GM19468 (cell line): Measurements from ENCODE around the gene KRTAP4-11.
"Not testable (repeated sequence)": the region's sequence is repeated elsewhere in the genome, so short reads cannot be mapped to it uniquely, and the experiment has no call there.

Source experiments
- ATAC-seq: cut with Tn5 transposase; IDR thresholded peaks from one replicate; pipeline ENCODE4 v1.9.1; 2021; ENCODE audit warnings: mild to moderate bottlenecking, moderate library complexity, moderate number of reproducible peaks; ENCODE audit not compliant: unreplicated experiment; ENCODE audit errors: extremely low read depth

KRTAP4-11 gene

DNA sequence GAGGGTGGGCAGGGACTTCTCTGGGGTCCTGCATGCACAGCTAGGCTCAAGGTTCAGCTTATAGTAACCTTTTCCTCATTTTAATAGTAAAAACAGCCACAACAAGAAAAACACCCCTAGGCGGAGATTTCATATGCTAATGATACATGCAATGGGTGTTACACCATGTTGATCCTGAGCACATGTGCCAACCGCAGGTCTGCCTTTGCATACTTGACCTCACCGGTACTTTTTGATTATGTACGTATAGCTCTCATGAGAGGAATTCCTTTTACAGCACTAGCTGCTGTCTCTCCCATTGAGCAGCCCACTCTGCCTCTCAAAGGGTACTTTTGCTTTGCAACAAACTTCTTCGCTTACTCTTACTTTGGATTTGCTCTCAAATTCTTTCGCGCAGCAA is 22.1 kb downstream of the KRTAP4-11 start:
- no peak for ATAC-seq

DNA sequence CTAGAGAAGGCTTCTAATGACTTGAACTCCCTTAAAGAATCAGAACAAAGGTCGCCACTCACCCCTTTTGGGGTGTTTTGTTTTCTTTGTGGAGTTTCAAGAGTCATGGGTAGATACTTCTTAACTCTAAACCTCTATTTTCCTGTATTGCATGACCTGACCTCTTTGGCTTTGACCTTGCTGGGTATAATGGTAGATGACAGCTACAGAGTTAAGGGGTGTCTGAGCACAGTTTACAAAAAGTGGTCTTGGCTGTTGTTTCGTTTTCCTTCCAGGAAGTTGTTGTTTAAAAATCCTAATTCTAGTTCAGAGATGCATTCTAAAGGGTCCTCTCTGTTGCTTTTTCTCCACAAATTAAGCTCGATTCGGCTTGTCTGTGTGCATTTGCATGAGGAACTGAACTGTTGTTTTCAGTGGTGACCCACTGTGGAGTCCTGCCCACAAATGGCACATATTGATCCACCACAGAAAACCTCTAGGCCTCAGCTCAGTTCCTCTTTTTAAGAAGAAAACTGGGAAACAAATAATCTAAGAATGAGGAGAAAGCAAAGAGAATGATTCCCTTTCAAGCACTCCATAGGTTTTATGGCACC is 29.3 kb downstream of the KRTAP4-11 start:
- not testable (repeated sequence) for ATAC-seq

DNA sequence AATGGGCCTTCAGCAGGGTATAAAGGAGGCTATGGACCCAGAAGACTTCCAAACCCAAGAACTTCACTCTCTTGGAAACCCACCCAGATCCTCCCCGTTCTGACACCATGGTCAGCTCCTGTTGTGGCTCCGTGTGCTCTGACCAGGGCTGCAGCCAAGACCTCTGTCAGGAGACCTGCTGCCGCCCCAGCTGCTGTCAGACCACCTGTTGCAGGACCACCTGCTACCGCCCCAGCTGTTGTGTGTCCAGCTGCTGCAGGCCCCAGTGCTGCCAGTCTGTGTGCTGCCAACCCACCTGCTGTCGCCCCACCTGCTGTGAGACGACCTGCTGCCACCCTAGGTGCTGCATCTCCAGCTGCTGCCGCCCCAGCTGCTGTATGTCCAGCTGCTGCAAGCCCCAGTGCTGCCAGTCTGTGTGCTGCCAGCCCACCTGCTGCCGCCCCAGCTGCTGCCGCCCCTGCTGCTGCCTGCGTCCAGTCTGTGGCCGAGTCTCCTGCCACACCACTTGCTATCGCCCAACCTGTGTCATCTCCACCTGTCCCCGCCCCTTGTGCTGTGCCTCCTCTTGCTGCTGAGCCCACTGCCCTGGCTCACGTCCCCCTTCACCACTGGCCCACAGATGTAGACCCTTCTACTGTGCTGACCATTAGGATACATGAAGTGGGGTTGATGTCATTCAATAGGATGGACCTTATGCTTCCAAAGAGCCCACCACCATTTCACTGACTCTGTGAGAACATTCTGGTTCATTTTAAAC is 33.9 kb downstream of the KRTAP4-11 start, which contains the start of gene KRTAP4-7:
TSS of gene KRTAP4-7 (plus strand) at position 51 of the 757 bp plus-strand sequence. CDS start at position 108, 57 bp downstream.
- ATAC-seq: not testable (repeated sequence)

DNA sequence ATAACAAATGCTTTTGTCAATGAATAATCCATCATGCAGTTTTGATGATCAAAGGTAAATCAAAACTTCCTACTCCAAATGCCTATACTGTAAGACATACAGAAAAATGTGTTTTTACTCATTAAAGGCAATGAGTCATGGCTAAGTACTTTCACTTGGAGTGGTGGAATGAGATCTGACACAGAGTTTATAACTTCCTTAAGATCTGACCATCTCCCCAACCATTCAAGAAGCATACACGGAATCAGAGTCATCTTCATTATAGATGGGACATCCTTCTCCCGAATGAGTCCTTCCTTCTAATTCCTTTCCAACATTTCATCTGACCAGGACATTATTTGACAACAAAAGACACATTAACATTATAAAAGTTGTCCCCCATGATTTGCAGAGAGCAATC is 34.7 kb downstream of the KRTAP4-11 start:
- not testable (repeated sequence) for ATAC-seq

DNA sequence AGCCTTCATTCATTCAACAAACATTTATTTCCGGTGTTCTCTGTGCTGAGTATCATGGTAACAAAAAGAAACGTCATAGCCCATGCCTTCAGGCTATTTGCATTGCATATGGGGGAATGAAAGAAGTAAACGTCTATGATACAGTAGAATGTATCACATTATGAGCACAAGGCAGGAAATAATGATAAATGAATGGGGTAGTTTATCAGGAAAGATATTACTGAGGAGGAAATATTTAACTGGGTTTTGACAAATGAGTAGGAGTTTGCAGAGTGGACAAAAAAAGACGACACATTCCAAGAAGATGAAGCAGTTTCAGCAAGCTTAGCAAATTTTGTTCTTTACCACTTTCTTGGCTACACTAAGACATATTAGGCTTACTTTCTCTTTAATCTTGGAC is 35.5 kb downstream of the KRTAP4-11 start:
- ATAC-seq: no peak

DNA sequence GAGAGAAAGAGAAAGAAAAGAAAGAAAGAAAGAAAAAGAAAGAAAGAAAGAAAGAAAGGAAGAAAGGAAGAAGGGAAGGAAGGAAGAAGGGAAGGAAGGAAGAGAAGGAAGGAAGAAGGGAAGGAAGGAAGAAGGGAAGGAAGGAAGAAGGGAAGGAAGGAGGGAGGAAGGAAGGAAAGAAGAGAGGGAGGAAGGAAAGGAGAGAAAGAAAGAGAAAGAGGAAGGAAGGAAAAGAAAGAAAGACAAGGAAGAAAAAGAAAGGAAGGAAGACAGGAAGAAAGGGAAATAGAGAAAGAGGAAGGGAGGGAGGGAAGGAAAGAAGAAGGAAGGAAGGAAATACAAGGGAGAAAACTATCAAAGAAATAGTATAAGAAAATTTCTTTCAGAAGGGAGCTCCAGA is 41.4 kb downstream of the KRTAP4-11 start:
- ATAC-seq: no peak

DNA sequence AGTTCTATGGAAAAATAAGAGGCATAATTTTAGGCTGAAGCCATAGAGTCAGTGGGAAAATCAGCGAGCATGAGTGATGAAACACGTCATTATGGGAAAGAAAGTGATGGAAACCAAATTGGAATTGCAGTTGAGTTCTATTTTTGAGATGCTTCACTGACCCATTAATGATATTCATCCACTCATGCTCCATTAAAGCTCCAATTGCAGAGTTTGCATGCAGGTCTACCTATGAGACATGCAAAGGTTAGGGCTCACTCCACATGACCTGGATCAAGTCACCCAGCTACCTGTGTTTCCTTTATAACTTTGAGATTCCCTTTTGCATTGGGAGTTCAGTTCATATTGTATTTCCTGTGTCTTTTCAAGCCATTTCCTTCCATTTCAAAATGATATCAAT is 44.5 kb downstream of the KRTAP4-11 start:
- ATAC-seq: no peak

DNA sequence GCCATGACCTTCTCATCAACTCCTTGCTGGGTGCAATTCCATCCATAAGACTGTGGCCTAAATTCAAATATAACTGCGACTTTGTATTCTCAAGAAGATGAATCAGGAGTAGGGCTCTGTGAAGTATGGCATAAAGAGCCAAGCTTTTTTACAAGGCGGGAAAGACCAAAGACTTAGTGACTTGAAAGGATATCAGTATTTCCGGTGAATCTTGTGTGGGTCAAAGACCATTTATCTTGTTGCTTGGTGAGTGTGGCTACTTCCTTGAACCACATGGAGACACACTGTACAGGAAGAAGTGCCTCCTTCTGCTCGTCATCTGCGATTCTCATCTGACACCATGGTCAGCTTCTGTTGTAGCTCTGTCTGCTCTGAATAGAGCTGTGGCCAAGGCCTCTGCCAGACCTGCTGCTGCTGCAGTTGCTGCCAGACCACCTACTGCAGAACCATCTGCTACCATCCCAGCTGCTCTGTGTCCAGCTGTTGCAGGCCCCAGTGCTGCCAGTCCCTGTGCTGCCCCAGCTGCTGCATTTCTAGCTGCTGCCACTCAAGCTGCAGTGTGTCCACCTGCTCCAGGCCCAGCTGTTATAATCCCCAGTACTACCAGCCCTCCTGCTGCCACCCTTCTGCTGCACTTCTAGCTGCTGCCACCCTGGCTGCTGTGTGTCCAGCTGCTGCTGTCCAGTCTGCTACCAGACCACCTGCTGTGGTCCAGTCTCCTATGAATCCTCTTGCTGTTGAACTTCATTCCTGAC is 46.4 kb downstream of the KRTAP4-11 start:
- ATAC-seq: no peak

DNA sequence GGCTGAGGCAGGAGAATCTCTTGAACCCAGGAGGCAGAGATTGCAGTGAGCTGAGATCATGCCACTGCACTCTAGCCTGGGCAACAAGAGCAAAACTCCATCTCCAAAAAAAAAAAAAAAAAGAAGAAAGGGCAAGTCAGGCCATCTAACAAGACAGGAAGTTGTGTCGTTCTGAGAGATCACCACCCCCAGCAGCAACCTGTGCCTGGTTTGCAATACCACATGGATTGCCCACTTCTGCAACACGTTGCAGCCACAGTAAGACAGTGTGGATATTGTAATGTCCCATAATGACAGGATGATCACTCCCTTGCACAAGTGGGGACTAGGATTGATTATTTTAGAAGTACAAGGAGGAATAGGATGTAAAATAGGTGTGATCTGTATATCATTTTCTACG is 49.1 kb downstream of the KRTAP4-11 start:
- ATAC-seq: no peak

DNA sequence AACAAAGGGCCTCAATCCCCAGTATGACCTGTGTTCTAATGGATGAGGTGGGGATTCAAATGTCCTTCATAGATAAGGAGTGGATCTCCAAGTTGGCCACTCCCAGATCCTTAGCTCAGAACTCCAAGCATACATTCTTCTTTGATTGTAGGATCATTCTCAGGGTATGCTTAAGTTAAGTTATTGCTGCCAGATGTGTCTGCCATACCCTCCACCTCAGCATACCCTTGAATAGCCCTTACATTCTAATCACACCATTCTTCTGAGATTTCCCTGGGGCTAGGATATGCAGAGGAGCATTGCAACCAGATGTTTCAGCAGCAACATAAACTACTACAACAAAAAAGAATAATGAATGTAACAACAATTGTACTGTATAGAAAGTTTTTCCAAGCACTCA is 50.9 kb downstream of the KRTAP4-11 start:
- ATAC-seq: no peak
